Measurements from ENCODE around the gene PRSS27.
"Not testable (repeated sequence)": the region's sequence is repeated elsewhere in the genome, so short reads cannot be mapped to it uniquely, and the experiment has no call there.

- TF ChIP-seq POLR2A (IDR thresholded peaks at IDR 0.05; ENCODE audit: extremely low read depth, insufficient read length); CTCF (IDR thresholded peaks at IDR 0.05; ENCODE audit: low read depth, low read length): not testable (repeated sequence)
These were observed 53.4 kb downstream of the PRSS27 start for GRCh38 chr16:2666671-2667070.

Measured in NB4 (cell line).